GM21619 (cell line): Measurements from ENCODE around the gene CADM4.
"Not testable (repeated sequence)": the region's sequence is repeated elsewhere in the genome, so short reads cannot be mapped to it uniquely, and the experiment has no call there.

Experiments
- ATAC-seq: cut with Tn5 transposase; IDR thresholded peaks from one replicate; pipeline ENCODE4 v1.9.1; 2021; ENCODE audit not compliant: unreplicated experiment

CADM4 gene

GRCh38 chr19:43589277-43589676, 50.4 kb downstream of the CADM4 start:
- no peak for ATAC-seq

GRCh38 chr19:43587029-43587428, 52.6 kb downstream of the CADM4 start:
- ATAC-seq: not testable (repeated sequence)

GRCh38 chr19:43586346-43586745, 53.3 kb downstream of the CADM4 start:
- ATAC-seq: no peak

GRCh38 chr19:43584484-43584883, 55.2 kb downstream of the CADM4 start:
- no peak for ATAC-seq

GRCh38 chr19:43582495-43582894, 57.2 kb downstream of the CADM4 start:
- ATAC-seq: no peak

GRCh38 chr19:43581467-43581866, 58.2 kb downstream of the CADM4 start:
- ATAC-seq: no peak

GRCh38 chr19:43578787-43579186, 60.9 kb downstream of the CADM4 start:
- no peak for ATAC-seq

- ATAC-seq: no peak
These were observed 63.4 kb downstream of the CADM4 start for GRCh38 chr19:43575955-43576878.

- peak; percentile 95 for ATAC-seq
These were observed 64.3 kb downstream of the CADM4 start, which contains the start of the genes PINLYP and XRCC1 for GRCh38 chr19:43575156-43575950. PINLYP (plus strand) TSS chr19:43575801; CDS start chr19:43577192, 1,391 bp downstream. XRCC1 (minus strand) TSS chr19:43575527; CDS start chr19:43575458, 69 bp downstream.

- no peak for ATAC-seq
These were observed 65.1 kb downstream of the CADM4 start for GRCh38 chr19:43574424-43575155.
